Tracheal epithelial cell (primary cell): Measurements from ENCODE around the gene STAT2. TPM values are rescaled to one million over a fixed set of nuclear protein-coding genes. Genes with fewer than 3 reads are reported as not detected.

Experiments
- total RNA-seq: library from RNA; depleted of rRNA; stranded (reverse); fragments of >200 nt; gene quantifications from 2 replicates; pipeline ENCODE4 v1.2.1, GENCODE V29; 2014

STAT2 gene
- 45.6 and 88.7 TPM in 2 replicates for total RNA-seq

GRCh38 chr12:56359851-56360767 is at the start of gene STAT2:
STAT2 (minus strand) TSS chr12:56360107; CDS start chr12:56356571, 3,536 bp downstream.

GRCh38 chr12:56362130-56363059 is 2.5 kb upstream of the STAT2 start, which contains the start of gene APOF:
APOF (minus strand) TSS chr12:56362857; CDS start chr12:56362745, 112 bp downstream.

GRCh38 chr12:56338308-56339157 is 21.4 kb downstream of the STAT2 start, which contains the start of gene IL23A:
IL23A (plus strand) TSS chr12:56338884; CDS start chr12:56339045, 161 bp downstream.

GRCh38 chr12:56333679-56334489 is 26.0 kb downstream of the STAT2 start, which contains the start of gene PAN2:
PAN2 (minus strand) TSS chr12:56334000; CDS start chr12:56333094, 906 bp downstream.

GRCh38 chr12:56315622-56316473 is 44.1 kb downstream of the STAT2 start, which contains the start of gene CNPY2:
CNPY2 (minus strand) TSS chr12:56315988; CDS start chr12:56315217, 771 bp downstream.

GRCh38 chr12:56299853-56300643 is 59.9 kb downstream of the STAT2 start, which contains the start of gene CS:
CS (minus strand) TSS chr12:56300330; CDS start chr12:56300201, 129 bp downstream.

Other genes with a start within 250 kb of the STAT2 start
- gene RPL41, start 243.5 kb downstream of the STAT2 start, total RNA-seq, result 2,930 and 4,402 TPM in 2 replicates
- gene ZC3H10, start 241.8 kb downstream of the STAT2 start, total RNA-seq, result 2.2 and 2.8 TPM in 2 replicates
- gene ESYT1, start 231.8 kb downstream of the STAT2 start, total RNA-seq, result 241 and 358 TPM in 2 replicates
- gene MYL6B, start 207.5 kb downstream of the STAT2 start, total RNA-seq, result 39.4 and 40.5 TPM in 2 replicates
- 400 and 1,602 TPM in 2 replicates for gene MYL6, start 201.7 kb downstream of the STAT2 start, total RNA-seq
- 17.4 and 18.1 TPM in 2 replicates for gene SMARCC2, start 170.6 kb downstream of the STAT2 start, total RNA-seq
- 117 and 128 TPM in 2 replicates for gene RNF41, start 138.2 kb downstream of the STAT2 start, total RNA-seq
- gene NABP2, start 135.8 kb downstream of the STAT2 start, total RNA-seq, result 21.7 and 34.5 TPM in 2 replicates
- gene SLC39A5, start 130.1 kb downstream of the STAT2 start, total RNA-seq, result not detected in 2 replicates
- 15.3 and 20.7 TPM in 2 replicates for gene ANKRD52, start 101.7 kb downstream of the STAT2 start, total RNA-seq
- gene COQ10A, start 93.2 kb downstream of the STAT2 start, total RNA-seq, result 5.5 and 8.2 TPM in 2 replicates
- 113 and 157 TPM in 2 replicates for gene CS, start 59.8 kb downstream of the STAT2 start, total RNA-seq
- gene CNPY2, start 44.1 kb downstream of the STAT2 start, total RNA-seq, result 67.6 and 106 TPM in 2 replicates
- gene PAN2, start 26.1 kb downstream of the STAT2 start, total RNA-seq, result 10.1 and 14.7 TPM in 2 replicates
- gene IL23A, start 21.2 kb downstream of the STAT2 start, total RNA-seq, result 16.6 TPM in 1 of 2 replicates, not detected in the other
- not detected in 2 replicates for gene APOF, start 2.8 kb upstream of the STAT2 start, total RNA-seq
- gene TIMELESS, start 89.3 kb upstream of the STAT2 start, total RNA-seq, result 3.0 and 3.4 TPM in 2 replicates
- not detected in 2 replicates for gene MIP, start 94.5 kb upstream of the STAT2 start, total RNA-seq
- 0.96 and 1.1 TPM in 2 replicates for gene SPRYD4, start 108.5 kb upstream of the STAT2 start, total RNA-seq
- 3.1 and 11.3 TPM in 2 replicates for gene GLS2, start 128.1 kb upstream of the STAT2 start, total RNA-seq
- gene RBMS2, start 161.7 kb upstream of the STAT2 start, total RNA-seq, result 16.0 and 17.6 TPM in 2 replicates